NCI-H2107 (cell line): Measurements from ENCODE around the gene PIK3R1.

Experiments
- DNase-seq: peaks from one replicate; lab custom pipeline; 2025; lab: John Stamatoyannopoulos, UW

Gene PIK3R1

DNA sequence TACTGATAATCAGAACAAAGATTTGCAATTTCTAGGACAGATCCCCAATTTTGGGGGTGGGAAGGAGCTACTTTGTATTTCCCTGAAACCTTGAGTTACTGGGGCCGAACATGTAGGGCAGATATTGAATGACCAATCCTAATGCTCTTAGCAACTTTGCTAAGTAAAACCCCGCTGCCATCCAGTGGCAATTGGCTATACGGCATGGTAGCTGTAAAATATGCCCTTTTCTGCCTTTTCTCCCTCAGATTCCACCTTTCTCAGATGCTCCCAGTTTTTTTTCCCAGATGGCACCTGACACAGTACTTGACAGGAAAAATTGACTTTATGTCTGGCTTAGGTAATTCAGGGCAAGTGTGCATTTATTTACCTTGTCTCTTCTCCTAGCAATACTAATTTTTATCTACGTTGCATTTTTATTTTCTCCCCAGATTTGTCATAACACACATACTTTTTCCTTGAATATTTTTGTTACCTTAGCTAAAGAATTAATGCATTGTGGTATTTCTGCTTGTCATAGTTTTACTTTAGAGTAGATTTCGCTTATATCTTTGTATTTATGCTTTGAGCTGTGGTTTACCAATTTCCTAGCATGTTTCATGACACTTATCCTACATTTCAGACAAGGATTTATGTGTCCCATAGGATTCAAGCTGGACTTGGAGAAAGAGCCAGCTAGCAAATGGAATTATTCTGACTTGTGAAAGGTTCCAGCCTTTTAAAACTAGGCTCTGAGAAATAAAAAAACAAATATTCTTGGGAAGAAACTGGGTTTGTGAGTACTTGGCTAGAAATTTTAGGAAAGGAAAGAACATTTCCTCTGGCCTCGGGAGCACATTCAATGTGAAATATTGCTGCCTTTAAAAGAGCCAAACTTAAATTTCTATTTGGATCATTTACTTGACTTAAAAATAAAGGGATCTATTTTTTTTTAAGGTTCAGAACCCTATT is 37.4 kb downstream of the PIK3R1 start:
- peak; percentile 11 for DNase-seq

DNA sequence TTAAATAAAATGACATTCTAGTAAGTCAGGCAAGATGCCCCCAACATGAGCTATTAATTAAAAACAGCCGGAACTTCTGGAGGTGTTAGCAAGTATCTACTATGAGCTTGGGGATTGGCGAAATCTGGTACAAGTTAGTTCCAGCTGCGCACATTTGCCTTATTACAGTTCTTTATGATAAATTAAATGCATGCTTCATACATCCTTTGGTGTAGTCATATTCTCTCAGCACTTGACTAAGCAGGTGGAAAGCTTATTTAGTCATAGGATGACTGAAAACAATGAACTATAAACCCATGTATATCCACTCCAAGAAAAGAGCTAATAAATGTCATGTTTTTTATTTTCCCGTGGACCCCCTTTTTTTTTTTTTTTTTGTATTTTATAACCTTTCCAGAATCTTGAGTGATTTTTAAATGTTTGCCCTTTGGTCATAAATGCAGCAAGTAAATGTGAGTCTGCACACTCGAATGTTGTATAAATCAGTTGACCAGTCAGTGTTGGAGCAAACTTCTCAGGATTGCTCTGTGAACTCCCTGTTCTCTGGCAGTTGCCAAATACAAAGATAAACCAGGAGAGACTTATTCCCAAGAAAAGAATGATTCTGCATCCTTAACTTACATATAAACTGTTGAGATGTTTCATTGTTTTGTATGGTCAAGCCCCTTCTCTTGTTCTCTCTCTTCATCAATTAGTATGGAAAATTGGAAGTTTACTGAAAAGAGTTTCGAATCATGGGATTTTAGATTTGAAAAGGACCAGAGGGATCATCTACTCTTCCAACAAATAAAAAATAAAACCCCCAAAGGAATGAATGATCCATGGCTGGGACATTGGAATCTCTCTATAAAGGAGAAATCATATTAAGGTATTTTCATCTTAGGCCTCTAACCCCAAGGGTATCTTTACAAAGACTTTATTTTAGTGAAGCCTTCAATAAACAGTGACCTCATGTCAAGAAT is 38.3 kb downstream of the PIK3R1 start:
- no peak for DNase-seq

DNA sequence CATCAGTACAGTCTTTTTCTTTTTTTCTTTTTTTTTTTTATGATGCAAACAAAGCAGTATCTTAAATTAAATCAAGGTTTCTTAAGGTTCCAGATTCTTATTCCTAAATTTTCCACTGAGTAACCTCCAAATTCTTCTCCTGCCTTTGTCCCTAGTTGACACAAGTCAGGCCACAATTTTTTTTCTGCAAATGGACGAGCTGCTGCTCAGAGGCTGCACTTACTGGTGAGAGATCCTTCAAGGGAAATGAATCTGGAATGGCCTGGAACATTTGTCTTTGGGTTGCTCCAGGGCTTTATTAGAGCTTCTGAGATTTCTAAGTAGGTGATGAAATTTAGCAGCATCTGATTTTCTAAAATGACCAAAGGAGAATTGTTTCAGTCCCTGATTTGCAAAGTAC is 39.3 kb downstream of the PIK3R1 start:
- DNase-seq, result no peak

DNA sequence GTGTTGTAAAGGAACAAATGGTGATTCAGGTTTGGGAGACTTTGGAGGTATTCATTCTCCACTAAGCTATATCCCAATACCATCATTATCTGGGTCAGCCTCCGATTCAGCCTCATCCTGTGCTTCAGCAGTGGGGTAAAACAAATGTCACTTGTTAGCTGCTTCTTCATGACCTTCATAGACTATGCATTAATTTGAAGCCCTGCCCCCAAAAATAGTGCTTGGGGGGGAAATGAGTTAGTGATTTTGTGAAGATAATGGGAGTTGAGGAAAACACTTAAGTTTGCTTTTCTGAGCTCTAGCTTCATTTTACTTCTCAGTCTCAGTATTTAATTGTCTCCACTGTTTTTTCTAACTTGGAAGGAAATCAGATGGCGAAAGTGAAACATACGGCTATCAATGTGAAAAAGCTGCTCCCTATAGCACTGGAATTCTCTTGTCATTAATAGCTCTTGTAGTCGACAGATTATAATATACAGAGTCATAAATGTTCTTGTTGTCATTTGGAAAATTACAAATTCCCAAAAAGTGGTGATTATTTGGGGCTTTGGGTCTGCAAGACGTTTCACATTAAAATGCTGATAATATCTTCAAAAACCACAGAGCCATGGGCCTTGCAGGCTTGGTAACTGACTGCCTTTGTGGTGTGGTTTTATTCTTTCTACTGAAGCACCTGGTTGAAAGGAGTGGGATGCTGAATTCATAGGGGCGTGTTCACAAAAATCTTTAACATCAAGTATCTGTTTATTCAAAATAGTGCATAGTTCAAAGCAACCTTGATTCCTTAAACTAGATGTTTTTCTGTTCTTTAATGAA is 40.0 kb downstream of the PIK3R1 start:
- DNase-seq, result no peak

DNA sequence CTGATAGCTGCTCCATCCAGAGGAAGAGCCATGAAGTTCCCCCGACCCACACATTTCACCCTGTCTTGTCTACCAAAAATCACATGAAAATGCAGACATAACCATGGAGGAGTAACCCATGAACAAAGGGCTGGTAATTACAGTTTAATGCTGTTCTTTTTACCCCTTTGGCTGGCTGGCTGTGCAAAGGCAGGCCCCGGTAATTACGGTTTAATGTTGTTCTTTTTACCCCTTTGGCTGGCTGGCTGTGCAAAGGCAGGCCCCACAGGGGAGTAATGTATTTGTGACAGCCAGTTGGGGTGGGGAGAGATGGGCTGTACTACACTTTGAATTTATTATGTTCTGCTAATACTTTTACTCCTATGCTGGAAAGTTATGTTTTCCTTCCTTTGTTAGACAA is 41.7 kb downstream of the PIK3R1 start:
- no peak for DNase-seq

DNA sequence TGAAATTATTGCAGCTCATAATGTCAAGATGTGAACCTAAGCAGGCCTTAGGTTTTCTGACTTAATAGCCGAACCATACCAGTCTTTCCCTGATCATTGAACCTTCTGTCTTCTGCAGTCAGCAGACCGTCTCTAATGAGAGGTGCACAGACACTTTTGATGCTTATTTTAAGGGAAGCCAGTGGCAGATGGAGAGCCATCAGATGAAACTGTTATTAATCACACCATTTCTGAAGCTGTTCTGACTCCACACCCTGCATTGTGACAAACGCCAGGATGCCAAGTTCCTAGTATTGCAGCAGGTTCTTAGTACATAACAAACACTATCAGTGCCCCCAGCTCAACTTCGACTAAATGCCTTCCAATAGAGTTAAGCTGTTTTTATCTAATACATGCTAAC is 43.0 kb downstream of the PIK3R1 start:
- no peak for DNase-seq

DNA sequence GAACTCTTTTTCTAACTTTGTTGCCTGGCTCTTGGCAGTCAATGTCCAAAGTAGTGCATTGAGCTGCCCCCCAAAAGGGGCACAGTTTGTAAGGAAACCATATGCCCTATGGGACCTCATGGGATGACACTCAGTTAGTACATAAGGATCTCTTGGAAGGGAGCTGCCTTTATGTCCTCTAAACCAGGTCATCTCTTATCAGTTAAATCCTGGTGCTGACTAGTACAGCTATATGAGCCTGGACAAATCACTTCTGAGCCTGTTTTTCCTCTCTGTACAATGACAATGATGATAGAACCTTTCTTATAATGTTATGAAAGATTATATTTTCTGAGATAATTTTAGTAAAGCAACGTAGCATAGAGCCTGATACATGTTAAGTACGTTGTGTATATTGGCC is 44.1 kb downstream of the PIK3R1 start:
- no peak for DNase-seq

DNA sequence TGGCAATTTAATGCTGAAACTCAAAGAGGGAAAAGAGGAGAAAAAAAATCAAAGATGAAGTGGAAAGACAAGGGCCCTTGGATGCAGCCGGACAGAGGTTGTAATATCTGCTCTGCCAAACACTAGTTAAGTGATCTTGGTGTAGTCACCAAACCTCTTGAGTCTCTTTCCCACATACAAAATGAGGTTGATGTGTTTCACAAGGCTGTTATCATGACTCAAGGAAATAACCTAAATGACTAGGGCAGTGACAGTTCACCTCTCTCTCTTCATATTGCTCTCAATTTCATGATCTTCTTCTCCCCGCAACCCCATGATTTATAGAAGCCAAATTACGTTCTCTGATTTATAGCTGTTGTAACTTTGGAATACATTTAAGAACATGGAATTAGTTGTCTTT is 44.9 kb downstream of the PIK3R1 start:
- DNase-seq, result no peak

DNA sequence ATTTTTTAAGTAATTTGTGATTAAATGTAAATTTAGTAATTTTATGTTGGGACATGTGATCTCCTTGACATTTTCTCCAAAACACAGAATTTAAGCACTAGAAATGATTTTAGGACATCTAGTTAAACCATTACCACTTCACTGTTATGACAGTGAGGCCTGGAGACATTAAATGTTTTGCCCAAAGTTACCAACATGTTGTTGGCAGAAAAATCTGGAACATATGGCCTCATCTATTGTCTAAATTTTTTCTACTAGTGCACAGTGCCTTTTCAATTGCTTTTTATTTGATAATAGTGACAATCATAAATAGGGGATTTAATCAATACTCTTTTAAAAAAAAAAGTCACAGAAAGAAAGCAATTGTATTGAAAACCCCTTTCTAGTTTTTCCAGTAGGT is 45.6 kb downstream of the PIK3R1 start:
- no peak for DNase-seq

DNA sequence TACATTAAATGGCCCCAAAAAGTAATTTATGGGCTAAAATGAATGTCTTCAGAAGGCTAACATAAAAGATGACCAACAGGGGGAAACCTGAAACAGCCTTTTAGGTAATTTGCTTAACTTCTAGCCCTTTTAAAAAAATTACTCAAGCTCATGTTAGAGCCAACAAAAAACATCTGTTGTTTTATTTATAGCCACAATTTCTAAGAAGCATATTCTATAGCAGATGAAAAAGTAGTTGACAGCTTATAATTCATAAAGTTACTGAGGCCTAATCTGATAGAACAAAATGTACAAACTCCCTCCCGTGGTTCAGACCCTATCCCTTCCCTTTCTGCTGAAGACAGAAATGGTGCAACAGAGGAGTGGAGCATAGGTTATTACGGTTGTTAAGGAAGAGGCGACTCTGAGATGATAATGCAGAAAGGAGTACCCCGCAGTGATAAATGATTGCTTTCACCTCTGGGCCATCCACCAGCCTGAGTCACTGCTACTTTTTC is 46.1 kb downstream of the PIK3R1 start:
- DNase-seq, result no peak

DNA sequence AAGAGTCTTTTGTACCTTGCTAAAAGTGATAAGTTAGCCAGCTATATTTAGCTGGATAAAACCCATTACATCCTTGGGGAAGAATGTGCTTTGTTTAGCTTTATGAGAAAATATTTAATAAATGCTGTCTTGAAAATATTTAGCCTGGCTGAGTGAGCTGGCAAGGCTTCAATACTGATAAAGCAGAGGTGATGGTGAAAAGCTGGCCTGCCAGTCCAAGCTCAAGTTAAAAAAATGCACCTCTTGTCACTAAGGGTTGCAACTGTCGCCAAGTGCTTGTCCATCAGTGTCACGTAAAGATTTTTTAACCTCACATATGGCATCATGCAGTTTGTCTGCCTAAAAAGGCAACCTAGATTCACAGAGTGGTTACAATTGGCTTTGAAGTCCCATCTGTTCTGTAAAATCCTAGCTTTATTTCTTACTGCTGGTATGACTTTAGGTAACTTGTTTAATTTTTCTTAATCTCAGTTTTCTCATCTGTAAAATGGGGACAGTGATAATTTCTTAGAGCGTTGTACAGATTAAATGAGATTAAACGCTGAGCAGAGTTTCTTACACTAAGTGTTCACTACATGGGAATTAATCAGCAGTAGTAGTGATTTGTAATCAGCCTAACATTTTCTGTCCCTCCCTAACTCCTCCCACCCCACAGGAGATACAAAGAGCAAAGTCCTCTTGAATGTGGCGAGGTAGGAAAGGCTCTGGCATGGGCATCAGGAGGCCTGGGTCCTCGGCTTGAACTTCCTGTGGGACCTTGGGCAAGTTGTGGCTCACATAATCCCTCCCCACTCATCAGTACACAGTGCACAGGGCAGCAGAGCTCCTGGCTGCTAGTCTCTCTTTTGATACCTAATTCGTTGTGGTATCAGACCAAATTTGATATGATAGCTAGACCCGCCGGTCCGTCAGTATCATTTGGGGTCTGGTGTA is 48.7 kb downstream of the PIK3R1 start:
- DNase-seq, result no peak

DNA sequence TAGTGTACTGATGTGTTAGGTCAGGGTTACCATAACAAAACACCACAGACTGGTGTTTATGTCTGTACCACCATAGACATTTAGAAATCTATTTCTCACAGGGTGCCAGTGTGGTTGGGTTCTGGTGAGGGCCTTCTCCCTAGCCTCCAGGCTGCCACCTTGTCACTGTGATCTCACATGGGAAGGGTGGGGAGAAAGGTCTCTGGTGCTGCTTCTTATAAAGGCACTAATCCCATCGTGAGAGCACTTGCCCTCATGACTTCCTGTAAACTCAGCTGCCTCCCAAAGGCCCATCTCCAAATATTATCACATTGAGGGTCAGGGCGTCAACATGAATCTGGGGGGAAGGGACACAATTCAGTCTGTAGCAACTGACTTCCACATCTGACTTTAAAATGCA is 49.8 kb downstream of the PIK3R1 start:
- no peak for DNase-seq

DNA sequence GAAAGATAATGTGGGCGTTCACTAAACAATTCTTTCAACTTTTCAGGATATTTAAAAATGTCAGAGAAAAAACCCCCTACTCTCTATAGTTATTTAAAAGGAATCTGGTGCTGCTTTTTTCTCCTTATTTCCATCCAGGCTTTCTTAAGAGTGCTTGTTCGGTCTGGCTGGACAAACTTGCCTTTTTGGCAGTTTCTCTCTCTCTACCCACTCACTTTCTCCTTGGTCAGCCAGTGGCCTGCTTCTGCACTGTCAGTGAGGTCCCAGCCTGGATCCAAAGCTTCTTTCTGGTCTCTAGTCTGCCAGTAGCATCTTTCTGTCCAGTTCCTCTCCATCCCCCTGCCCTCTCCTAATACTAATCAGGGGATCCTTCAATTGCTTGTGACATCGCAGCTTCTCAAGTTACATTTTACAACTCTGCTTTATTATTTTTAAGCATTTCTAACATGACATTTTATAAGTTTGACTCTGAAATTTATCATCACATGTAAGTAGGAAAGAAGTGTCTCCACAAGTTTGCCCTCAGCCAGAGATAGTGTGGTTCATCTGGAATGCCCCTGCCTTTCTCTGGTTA is 50.4 kb downstream of the PIK3R1 start:
- no peak for DNase-seq

DNA sequence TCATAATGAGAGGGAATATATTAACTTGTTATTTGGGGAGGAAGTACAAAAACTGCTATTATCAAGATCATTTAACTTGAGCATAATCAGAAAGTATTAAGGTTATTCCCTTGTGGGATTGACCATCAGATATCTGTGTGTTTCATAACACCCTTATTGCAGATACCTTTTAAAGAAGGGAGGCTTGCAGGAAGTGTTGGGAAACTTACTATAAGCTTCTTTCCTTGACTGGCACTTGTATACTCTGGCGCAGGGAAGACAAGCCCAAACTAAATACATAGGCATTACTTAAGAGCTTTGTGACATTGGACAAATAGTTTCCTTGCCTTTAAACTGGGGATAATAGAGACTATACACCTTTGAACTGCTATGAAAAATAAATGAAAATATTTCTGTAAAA is 50.9 kb downstream of the PIK3R1 start:
- DNase-seq, result no peak

DNA sequence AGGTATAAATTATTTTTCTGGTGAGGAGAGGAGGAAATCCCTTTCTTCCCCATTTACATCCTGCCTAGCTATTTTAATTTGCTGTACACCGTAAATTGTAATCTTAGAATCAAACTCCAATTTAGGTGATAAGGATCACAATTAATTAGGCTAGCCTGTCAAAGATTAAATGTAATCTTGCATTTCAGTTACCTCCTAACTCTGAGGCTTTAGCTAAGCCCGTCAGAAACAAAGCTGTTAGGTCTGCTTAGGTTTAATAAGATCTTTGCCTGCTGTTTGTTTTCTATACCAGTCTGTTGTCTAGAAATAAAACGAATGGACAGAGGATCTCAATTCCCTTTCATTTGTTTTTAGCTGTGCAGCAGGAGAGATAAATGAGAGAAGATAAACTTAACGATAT is 51.5 kb downstream of the PIK3R1 start:
- DNase-seq, result no peak

DNA sequence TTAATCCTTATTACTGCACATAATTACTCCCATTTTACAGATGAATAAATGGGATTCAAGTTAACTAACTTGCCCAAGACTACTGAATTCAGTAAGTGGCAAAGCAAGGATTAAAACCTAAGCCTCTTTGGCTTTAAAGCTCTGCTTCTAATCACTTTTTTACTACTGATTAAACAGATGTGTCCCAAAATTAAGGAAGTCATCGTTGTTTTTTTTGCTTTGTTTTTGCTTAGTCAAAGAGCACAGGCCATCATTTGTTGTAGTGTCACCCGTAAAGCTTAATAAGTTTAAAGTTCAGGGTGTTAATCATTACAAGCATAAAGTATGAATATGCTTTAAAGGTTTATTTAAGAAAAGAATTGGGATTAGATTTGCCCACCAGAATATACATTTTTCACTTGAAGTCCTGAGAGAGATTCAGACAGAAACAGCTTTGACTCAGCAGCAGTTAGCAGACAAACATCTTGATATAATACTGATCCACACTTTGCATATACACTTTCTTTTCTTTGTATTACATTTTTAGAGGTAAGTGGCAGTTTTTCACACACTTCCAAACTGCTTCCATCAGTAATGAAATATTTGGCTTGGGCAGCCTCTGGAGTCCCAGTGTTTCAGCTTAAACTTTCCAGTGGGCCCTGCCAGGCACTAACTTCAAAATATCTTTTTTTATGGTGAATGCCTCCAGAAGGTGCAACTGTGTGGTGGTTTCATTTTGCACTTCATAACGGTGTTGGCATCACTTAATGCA is 52.7 kb downstream of the PIK3R1 start:
- no peak for DNase-seq

DNA sequence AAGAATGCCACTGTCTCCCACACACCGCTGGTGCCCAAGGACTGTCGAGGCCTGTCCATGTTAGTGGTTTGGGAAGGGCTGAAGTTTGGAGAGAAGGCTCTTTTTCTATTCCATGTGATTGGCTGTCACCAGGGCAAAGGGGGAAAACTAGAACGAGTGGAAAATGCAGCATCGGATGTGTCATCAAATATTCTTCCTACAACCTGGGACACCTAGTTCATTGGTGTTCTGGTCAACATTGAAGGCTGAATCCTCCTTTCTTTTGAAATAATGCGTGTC is 53.2 kb downstream of the PIK3R1 start:
- DNase-seq, result no peak

DNA sequence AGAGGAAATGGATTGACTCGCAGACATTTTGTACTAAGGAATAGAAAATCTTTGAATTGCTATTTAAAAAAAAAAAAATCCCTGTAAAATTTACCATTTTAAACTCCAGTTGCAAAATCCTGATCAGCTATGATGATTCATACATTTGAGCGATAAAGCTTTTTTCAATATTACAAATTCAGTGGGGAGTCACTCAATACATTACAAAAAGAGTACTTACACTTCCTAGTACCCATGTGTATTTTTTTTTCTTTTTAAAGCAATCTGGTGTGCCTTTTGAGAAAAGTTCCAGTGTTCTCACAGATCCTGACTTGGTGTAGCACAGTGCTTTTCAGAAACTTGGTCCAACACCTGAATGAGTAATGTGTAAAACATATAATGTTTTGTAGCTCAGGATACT is 54.3 kb downstream of the PIK3R1 start:
- no peak for DNase-seq

DNA sequence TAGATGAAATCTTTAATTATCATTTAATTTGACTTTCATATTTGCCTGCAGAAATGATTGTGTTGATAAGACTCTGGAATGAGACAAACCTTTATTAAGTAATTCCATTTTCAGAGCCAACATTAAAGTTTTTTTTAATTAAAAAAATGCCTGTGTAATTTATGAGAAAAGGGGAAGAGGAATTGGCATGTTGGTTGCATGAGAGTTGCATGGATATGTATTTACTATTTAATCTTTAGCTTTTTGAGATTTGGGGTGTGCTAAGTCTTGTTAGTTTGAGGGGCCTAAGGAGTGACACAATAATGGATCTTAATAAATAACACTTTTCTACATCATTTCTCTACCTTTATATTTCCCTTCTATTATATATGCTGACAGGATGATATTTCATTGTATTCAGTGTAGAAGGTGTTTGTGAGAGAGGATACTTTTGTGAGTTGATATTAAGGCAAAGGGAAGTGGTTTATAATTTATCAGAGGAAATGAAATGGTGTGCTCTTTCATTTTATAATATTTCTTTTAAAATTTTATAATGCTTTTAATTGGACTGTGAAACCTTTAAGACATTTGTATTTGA is 54.9 kb downstream of the PIK3R1 start:
- no peak for DNase-seq

DNA sequence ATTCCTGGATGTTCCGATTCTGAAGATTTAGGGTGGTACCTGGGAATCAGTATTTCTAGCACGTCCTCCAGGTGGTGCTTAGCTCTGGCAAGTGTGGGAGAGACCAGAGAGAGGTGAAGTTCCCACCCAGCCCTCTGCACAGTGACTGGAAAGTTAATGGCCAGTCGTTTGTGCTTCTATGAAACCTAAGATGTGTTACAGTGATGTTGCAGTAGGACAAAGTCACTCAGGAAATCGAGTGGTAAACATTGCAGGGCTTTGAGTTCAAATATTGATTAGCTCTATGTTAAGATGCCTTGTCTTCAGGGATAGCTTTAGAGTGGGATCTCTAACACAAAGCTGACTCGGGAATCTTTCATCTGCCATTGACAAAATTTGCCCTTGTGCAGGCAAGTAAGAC is 55.6 kb downstream of the PIK3R1 start:
- DNase-seq, result no peak
